ENCODE results near the gene PCBP1. TPM values are rescaled to one million over a fixed set of nuclear protein-coding genes. Genes with fewer than 3 reads are reported as not detected.
"Not testable (repeated sequence)": the region's sequence is repeated elsewhere in the genome, so short reads cannot be mapped to it uniquely, and the experiment has no call there.

PCBP1 gene
- total RNA-seq, 2 experiments from 2014 or later = 429 to 464 TPM

- no peaks in the 10 kb centered on the region for H3K9me3 Mint-ChIP-seq (ENCODE audit: low read depth)
Measured at GRCh38 chr2:70085711-70086277, 1.5 kb upstream of the PCBP1 start.

DNA sequence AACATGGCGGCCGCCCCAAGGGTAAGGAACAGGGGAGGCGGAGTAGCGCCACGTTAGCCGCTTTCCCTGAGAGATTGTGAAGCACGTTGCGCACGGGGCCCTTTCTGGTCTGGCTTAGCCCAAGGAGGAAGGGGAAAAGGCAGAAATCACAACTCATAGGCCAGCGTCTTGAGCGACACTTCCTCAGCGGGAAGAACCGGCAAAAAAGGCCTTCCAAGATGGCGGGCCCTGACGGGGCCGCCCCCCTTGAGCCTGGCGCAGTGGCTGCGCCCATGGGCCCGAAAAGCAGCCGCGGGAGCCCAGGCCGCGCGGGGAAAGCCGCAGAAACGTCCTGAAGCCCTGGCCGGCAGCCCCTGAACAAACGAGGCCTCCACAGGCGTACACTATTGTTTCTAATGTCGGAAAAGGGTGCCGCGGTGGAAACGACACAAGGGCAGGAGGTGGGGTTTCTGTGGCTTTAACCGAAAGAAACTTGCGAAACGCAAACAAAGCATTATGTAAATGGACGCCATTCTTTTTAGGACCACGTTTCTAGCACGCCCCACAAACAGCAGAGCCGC lies 919 bp upstream of the PCBP1 start:
- Mint-ChIP-seq H3K4me1 (peaks cover 54% of the 10 kb centered on the region), H3K4me3 (peak overlapping the region; percentile 100), H3K9me3 (ENCODE audit: low read depth) (no peaks in the 10 kb centered on the region), H3K27ac (peak overlapping the region; percentile 99), H3K27me3 (no peaks in the 10 kb centered on the region), H3K36me3 (peaks cover 47% of the 10 kb centered on the region)
- DNase-seq (peak; percentile 90), ATAC-seq (peak; percentile 52)
- CTCF ChIA-PET = interaction anchor here (0.7 to 29.2 kb wide), 11 partner anchors 11 to 207 kb away, joined by 3 to 382 read pairs (median 8); partner anchors contain the start of genes MXD1 and SNRPG

More at GRCh38 chr2:70085711-70086277, 1.5 kb upstream of the PCBP1 start:
- H3K4me3 Mint-ChIP-seq = peak overlapping the region; percentile 100
- peak overlapping the region; percentile 99 for H3K27ac Mint-ChIP-seq
- no peaks in the 10 kb centered on the region for H3K27me3 Mint-ChIP-seq
- H3K4me1 Mint-ChIP-seq = peaks cover 55% of the 10 kb centered on the region
- DNase-seq = no peak
- no peak for ATAC-seq
- CTCF ChIA-PET = interaction anchor here (0.7 to 29.2 kb wide), 12 partner anchors 9 to 208 kb away, joined by 3 to 382 read pairs (median 5); partner anchors contain the start of genes MXD1, PCYOX1 and SNRPG
- peaks cover 47% of the 10 kb centered on the region for H3K36me3 Mint-ChIP-seq

DNA sequence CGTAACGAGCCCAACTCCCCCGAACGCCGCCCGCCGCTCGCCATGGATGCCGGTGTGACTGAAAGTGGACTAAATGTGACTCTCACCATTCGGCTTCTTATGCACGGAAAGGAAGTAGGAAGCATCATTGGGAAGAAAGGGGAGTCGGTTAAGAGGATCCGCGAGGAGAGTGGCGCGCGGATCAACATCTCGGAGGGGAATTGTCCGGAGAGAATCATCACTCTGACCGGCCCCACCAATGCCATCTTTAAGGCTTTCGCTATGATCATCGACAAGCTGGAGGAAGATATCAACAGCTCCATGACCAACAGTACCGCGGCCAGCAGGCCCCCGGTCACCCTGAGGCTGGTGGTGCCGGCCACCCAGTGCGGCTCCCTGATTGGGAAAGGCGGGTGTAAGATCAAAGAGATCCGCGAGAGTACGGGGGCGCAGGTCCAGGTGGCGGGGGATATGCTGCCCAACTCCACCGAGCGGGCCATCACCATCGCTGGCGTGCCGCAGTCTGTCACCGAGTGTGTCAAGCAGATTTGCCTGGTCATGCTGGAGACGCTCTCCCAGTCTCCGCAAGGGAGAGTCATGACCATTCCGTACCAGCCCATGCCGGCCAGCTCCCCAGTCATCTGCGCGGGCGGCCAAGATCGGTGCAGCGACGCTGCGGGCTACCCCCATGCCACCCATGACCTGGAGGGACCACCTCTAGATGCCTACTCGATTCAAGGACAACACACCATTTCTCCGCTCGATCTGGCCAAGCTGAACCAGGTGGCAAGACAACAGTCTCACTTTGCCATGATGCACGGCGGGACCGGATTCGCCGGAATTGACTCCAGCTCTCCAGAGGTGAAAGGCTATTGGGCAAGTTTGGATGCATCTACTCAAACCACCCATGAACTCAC lies 673 bp downstream of the PCBP1 start:
- H3K36me3 Mint-ChIP-seq = peaks cover 45% of the 10 kb centered on the region

GRCh38 chr2:70088598-70089219 lies 1.4 kb downstream of the PCBP1 start:
- H3K27me3 Mint-ChIP-seq = no peaks in the 10 kb centered on the region
- DNase-seq (no peak), ATAC-seq (no peak)
- no peaks in the 10 kb centered on the region for H3K9me3 Mint-ChIP-seq (ENCODE audit: low read depth)
- peak overlapping the region; percentile 99 for H3K27ac Mint-ChIP-seq
- CTCF ChIA-PET = interaction anchor here (1.1 to 29.2 kb wide), 7 partner anchors 16 to 174 kb away, joined by 3 to 382 read pairs (median 8); no protein-coding TSS in a partner anchor
- peaks cover 51% of the 10 kb centered on the region for H3K4me1 Mint-ChIP-seq
- peak overlapping the region; percentile 100 for H3K4me3 Mint-ChIP-seq
- H3K36me3 Mint-ChIP-seq = peaks cover 40% of the 10 kb centered on the region

More for the DNA sequence above, 673 bp downstream of the PCBP1 start:
- no peaks in the 10 kb centered on the region for H3K9me3 Mint-ChIP-seq (ENCODE audit: low read depth)
- peak; percentile 69 for DNase-seq
- peak overlapping the region; percentile 99 for H3K27ac Mint-ChIP-seq
- peak overlapping the region; percentile 100 for H3K4me3 Mint-ChIP-seq
- no peaks in the 10 kb centered on the region for H3K27me3 Mint-ChIP-seq
- CTCF ChIA-PET = interaction anchor here (1.0 to 29.2 kb wide), 8 partner anchors 17 to 174 kb away, joined by 3 to 382 read pairs (median 8); no protein-coding TSS in a partner anchor
- peaks cover 56% of the 10 kb centered on the region for H3K4me1 Mint-ChIP-seq
- ATAC-seq = no peak

DNA sequence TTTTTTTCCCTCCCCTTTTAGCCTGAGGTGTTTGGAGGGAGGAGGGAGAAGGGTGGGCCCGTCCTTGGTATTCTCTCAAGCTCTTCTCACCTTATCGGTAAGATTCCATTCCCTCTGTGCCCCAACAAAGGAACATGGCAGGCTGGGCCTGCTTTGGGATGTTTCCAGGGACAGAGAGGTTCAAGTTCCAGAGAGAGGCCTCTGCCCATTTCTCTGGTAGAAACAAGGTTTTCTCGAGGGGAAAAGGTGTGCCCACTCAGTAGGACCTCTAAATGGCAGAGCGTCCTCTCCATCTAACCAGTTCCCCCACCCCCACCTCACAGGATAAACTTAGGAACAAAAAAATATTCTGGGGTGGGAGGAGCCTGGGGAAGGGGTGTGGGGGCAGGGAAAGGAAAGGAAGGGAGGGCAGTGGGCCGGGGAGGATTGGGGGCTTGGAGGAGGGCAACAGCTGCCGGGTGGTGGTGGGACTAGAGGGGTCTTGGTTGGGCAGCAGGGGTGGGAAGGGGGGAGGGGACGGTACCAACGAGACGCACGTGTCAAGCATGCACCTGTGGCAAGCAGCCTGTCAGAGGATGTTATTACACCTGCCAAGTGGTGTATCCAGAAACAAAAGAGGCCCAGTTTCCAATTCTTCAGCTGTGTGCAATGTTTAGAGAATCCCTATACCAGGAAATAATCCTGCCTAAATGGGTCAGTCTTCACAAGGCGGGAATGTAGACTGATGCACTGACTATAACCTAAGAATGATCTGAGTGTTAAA lies 2.1 kb downstream of the PCBP1 start:
- H3K4me1 Mint-ChIP-seq = peaks cover 50% of the 10 kb centered on the region
- peaks cover 37% of the 10 kb centered on the region for H3K36me3 Mint-ChIP-seq
- H3K4me3 Mint-ChIP-seq = peak overlapping the region; percentile 100
- H3K9me3 Mint-ChIP-seq (ENCODE audit: low read depth) = no peaks in the 10 kb centered on the region
- H3K27me3 Mint-ChIP-seq = no peaks in the 10 kb centered on the region
- H3K27ac Mint-ChIP-seq = peak overlapping the region; percentile 99
- CTCF ChIA-PET = interaction anchor here (1.1 to 29.2 kb wide), 8 partner anchors 10 to 175 kb away, joined by 3 to 382 read pairs (median 8); no protein-coding TSS in a partner anchor
- DNase-seq (peak; percentile 54), ATAC-seq (no peak)

- Mint-ChIP-seq H3K36me3 (peaks cover 36% of the 10 kb centered on the region), H3K27ac (peak overlapping the region; percentile 99), H3K27me3 (no peaks in the 10 kb centered on the region), H3K4me1 (peaks cover 52% of the 10 kb centered on the region), H3K4me3 (peak overlapping the region; percentile 100), H3K9me3 (ENCODE audit: low read depth) (no peaks in the 10 kb centered on the region)
- DNase-seq (no peak), ATAC-seq (no peak)
- CTCF ChIA-PET = interaction anchor here (1.6 to 29.2 kb wide), 2 partner anchors 10 to 49 kb away, joined by 3 to 382 read pairs; no protein-coding TSS in a partner anchor
Measured at GRCh38 chr2:70089983-70090525, 2.8 kb downstream of the PCBP1 start.

DNA sequence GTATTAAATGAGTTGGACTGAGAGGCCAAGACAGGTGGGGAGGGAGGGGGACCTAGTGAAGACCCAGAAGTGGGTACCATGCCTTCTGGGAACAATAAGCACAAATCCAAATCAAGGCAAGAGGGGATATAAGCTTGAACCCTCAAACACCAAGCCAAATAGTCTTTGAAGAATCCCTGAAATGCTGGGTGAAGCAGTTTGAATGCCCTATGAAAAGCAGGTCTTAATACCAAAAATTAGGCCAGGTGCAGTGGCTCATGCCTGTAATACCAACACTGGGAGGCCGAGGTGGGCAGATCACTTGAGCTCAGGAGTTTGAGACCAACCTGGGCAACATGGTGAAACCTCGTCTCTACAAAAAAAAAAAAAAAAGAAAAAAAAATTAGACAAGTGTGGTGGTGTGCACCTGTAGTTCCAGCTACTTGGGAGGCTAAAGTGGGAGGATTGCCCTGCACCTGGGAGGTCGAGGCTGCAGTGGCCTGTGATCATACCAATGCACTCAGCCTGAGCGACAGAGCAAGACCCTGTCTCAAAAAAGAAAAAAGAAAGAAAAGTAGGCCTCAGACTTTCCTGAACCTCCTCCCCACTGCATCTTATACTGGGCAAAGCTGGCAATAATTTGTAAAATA lies 3.5 kb downstream of the PCBP1 start:
- CTCF ChIA-PET = interaction anchor here (1.0 to 29.2 kb wide), 6 partner anchors 10 to 49 kb away, joined by 3 to 382 read pairs (median 5); no protein-coding TSS in a partner anchor
- peaks cover 36% of the 10 kb centered on the region for H3K36me3 Mint-ChIP-seq
- H3K4me1 Mint-ChIP-seq = peaks cover 52% of the 10 kb centered on the region

DNA sequence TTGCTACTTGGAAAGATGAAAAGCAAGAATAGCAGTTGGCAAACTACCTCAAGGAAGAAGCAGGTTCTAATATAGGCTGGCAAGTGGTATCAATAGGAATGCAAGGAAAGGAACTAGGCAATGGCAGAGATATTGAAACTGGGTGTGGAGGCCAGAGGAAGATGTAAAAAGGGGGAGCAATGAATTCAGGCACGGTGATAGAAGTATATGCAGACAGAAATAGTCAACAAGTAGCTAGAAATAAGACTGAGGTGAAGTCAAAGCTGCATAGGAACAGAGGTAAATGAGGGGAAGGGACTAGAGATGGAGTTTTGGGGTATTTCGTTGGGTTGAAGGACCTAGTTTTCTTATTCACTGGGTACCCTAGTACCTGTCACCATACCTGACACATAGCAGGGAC lies 4.1 kb downstream of the PCBP1 start:
- DNase-seq = no peak
- Mint-ChIP-seq H3K27me3 (no peaks in the 10 kb centered on the region), H3K36me3 (peaks cover 36% of the 10 kb centered on the region), H3K4me3 (peak overlapping the region; percentile 23), H3K4me1 (peaks cover 49% of the 10 kb centered on the region), H3K27ac (peak overlapping the region; percentile 82), H3K9me3 (ENCODE audit: low read depth) (no peaks in the 10 kb centered on the region)
- CTCF ChIA-PET = interaction anchor here (0.9 to 29.2 kb wide), 8 partner anchors 11 to 48 kb away, joined by 3 to 382 read pairs (median 5); no protein-coding TSS in a partner anchor
- ATAC-seq = no peak

More for the DNA sequence above, 3.5 kb downstream of the PCBP1 start:
- DNase-seq (no peak), ATAC-seq (no peak)
- Mint-ChIP-seq H3K27ac (peak overlapping the region; percentile 99), H3K27me3 (no peaks in the 10 kb centered on the region), H3K4me3 (peak overlapping the region; percentile 100), H3K9me3 (ENCODE audit: low read depth) (no peaks in the 10 kb centered on the region)

DNA sequence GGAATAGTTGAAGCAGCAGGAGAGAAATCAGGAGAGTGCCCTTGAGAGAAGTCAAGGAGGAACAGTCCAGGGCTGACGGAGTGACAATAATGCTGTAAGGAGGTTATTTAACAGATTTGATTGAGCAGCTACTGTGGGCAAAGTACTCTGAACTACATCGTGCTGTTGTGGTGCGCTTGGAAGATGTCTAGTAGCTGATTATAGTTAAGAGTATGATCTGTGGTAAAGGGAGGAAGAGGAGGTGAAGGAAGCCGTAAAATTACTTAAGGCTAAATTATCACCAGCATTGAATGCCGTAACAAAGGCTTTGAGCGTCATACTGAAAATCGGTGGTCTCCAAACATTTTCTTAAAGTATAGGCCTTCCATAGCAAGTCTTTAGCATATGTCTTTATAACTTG lies 4.5 kb downstream of the PCBP1 start:
- Mint-ChIP-seq H3K4me3 (peak overlapping the region; percentile 23), H3K27me3 (no peaks in the 10 kb centered on the region), H3K4me1 (peaks cover 49% of the 10 kb centered on the region), H3K9me3 (ENCODE audit: low read depth) (no peaks in the 10 kb centered on the region), H3K27ac (peak overlapping the region; percentile 82), H3K36me3 (peaks cover 36% of the 10 kb centered on the region)
- DNase-seq = no peak
- no peak for ATAC-seq
- CTCF ChIA-PET = interaction anchor here (0.9 to 29.2 kb wide), 5 partner anchors 12 to 48 kb away, joined by 4 to 382 read pairs (median 6); no protein-coding TSS in a partner anchor

DNA sequence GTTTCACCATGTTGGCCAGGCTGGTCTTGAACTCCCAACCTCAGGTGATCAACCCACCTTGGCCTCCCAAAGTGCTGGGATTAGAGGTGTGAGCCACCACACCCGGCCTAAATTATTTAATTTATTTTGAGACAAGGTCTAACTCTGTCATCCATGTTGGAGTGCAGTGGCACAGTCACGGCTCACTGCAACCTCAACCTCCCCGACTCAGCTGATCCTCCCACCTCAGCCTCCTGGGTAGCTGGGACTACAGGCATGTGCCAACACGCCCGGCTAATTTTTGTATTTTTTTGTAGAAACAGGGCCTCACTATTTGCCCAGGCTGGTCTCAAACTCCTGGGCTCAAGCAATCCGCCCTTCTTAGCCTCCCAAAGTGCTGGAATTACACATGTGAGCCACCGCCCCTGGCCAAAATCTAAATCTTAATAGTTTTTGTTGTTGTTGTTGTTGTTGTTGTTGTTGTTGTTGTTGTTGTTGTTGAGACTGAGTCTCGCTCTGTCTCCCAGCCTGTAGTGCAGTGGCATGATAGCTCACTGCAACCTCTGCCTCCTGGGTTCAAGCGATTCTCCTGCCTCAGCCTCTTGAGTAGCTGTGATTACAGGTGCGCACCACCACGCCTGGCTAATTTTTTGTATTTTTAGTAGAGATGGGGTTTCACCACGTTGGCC lies 5.4 kb downstream of the PCBP1 start:
- H3K27me3 Mint-ChIP-seq; H3K4me3 Mint-ChIP-seq; H3K27ac Mint-ChIP-seq; H3K9me3 Mint-ChIP-seq (ENCODE audit: low read depth); DNase-seq; ATAC-seq: not testable (repeated sequence)
- peaks cover 34% of the 10 kb centered on the region for H3K36me3 Mint-ChIP-seq
- peaks cover 49% of the 10 kb centered on the region for H3K4me1 Mint-ChIP-seq
- CTCF ChIA-PET = interaction anchor here (1.4 to 29.2 kb wide), 5 partner anchors 12 to 47 kb away, joined by 4 to 382 read pairs (median 6); no protein-coding TSS in a partner anchor

All from activated CD8-positive, alpha-beta memory T cell treated with anti-CD3 and anti-CD28 coated beads, Interleukin-2, amount 10 ng/mL, durations not matched to agents 7 days and 5 days (primary cell).